KMS-11 (cell line): Measurements from ENCODE around the gene PCSK6.

Experiments
- H2AFZ ChIP-seq: fragments of 200-600 bp; sonication (generic); 2 replicates; pipeline ENCODE4 v1.6.1; 2016; ENCODE audit warnings: antibody characterized with exemption, mixed run types, low read depth
- H3K27ac ChIP-seq: fragments of 200-600 bp; sonication (generic); 2 replicates; pipeline ENCODE4 v1.6.1; 2016; ENCODE audit warnings: mild to moderate bottlenecking, mixed run types
- H3K27me3 ChIP-seq: fragments of 200-600 bp; sonication (generic); 2 replicates; pipeline ENCODE4 v1.6.1; 2017; ENCODE audit warnings: mild to moderate bottlenecking, low read depth, mixed run types, moderate library complexity; ENCODE audit not compliant: insufficient read depth
- H3K36me3 ChIP-seq: fragments of 200-600 bp; sonication (generic); 2 replicates; pipeline ENCODE4 v1.6.1; 2017; ENCODE audit warnings: mild to moderate bottlenecking, mixed run types; ENCODE audit not compliant: insufficient read depth
- H3K4me1 ChIP-seq: fragments of 200-600 bp; sonication (generic); 2 replicates; pipeline ENCODE4 v1.6.1; 2016; ENCODE audit warnings: mild to moderate bottlenecking, low read depth, mixed run types; ENCODE audit not compliant: poor library complexity, severe bottlenecking
- H3K4me2 ChIP-seq: fragments of 200-600 bp; sonication (generic); 2 replicates; pipeline ENCODE4 v1.7.0; 2016; ENCODE audit warnings: mild to moderate bottlenecking, mixed run types
- H3K4me3 ChIP-seq: fragments of 200-600 bp; sonication (generic); IDR thresholded peaks from 2 replicates; pipeline ENCODE4 v1.6.1; 2017; ENCODE audit warnings: low read depth, low read length, mixed read lengths; ENCODE audit not compliant: insufficient read depth
- H3K79me2 ChIP-seq: fragments of 200-600 bp; sonication (generic); 2 replicates; pipeline ENCODE4 v1.6.1; 2016; ENCODE audit warnings: low read depth, mixed run types; ENCODE audit not compliant: insufficient read depth
- H3K9ac ChIP-seq: fragments of 200-600 bp; sonication (generic); 2 replicates; pipeline ENCODE4 v1.6.1; 2016; ENCODE audit warnings: mild to moderate bottlenecking, mixed run types
- H4K20me1 ChIP-seq: fragments of 200-600 bp; sonication (generic); 2 replicates; pipeline ENCODE4 v1.6.1; 2016; ENCODE audit warnings: mild to moderate bottlenecking, mixed run types; ENCODE audit not compliant: insufficient read depth
- TF ChIP-seq, protein P1 (sequence below): fragments of 200-600 bp; sonication (generic); conservative IDR thresholded peaks from 2 replicates; pipeline ENCODE4 v1.6.1; 2017; ENCODE audit warnings: low read depth, mild to moderate bottlenecking, antibody characterized with exemption, low read length, moderate library complexity, mixed read lengths

PCSK6 gene

DNA sequence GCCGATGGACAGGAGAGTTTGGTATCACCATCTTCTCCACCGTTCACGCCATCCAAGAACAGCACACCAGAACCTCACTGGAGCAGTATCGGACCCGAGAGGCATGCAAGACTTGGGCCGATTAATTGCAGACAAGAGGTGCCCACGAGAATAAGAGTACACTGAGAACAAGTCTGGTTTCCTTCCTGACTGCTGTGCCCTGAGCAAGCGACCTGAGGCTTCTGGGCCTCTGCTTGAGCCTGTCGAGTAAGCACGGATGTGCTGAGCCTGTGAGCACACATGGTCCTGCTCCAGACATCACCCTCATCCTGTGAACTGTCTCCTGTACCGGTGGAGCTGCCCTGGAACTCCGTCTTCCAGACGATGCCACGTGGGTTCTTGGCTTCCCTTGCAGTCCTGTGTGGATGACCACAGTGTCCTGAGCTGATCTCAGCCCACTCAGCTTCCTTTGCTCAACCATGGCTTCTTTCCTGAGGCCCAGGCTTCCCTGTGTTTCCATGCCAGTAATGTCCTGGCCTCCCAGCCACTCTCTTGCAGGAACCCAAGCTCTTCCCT, 160.1 kb downstream of the PCSK6 start:
- no peak overlapping the region for H3K9ac ChIP-seq
- H2AFZ ChIP-seq = no peak overlapping the region
- H4K20me1 ChIP-seq = no peaks in the 10 kb centered on the region
- no peak overlapping the region for H3K27ac ChIP-seq
- H3K4me1 ChIP-seq = no peaks in the 10 kb centered on the region
- H3K4me2 ChIP-seq = no peak overlapping the region
- TF ChIP-seq, protein P1, sequence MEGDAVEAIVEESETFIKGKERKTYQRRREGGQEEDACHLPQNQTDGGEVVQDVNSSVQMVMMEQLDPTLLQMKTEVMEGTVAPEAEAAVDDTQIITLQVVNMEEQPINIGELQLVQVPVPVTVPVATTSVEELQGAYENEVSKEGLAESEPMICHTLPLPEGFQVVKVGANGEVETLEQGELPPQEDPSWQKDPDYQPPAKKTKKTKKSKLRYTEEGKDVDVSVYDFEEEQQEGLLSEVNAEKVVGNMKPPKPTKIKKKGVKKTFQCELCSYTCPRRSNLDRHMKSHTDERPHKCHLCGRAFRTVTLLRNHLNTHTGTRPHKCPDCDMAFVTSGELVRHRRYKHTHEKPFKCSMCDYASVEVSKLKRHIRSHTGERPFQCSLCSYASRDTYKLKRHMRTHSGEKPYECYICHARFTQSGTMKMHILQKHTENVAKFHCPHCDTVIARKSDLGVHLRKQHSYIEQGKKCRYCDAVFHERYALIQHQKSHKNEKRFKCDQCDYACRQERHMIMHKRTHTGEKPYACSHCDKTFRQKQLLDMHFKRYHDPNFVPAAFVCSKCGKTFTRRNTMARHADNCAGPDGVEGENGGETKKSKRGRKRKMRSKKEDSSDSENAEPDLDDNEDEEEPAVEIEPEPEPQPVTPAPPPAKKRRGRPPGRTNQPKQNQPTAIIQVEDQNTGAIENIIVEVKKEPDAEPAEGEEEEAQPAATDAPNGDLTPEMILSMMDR = no peak
- no peaks in the 10 kb centered on the region for H3K27me3 ChIP-seq
- H3K36me3 ChIP-seq = no peaks in the 10 kb centered on the region
- H3K4me3 ChIP-seq = no peak overlapping the region
- no peaks in the 10 kb centered on the region for H3K79me2 ChIP-seq

DNA sequence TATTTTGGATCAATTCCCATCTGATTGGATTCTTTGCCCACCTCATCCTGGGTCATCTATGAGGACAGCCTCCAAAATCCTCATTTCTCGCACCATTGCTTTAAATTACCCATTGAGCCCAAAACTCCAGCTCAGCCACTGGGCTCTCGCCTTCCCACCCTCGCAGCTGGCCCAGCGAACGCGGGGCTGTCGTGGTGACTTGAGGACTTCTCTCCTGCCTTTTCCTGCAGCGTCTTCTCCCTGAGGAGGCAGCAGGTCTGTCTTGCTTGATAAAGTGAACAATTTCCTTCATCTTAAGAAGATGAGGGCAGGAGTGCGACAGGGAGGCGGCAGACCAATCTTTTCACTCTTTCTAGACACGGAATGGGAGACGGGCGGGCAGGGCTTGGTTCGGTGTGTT, 161.5 kb downstream of the PCSK6 start:
- Histone ChIP-seq H3K9ac (no peak overlapping the region), H4K20me1 (no peaks in the 10 kb centered on the region), H3K4me1 (no peaks in the 10 kb centered on the region), H3K4me2 (no peak overlapping the region), H3K4me3 (no peak overlapping the region), H3K36me3 (no peaks in the 10 kb centered on the region), H2AFZ (no peak overlapping the region), H3K79me2 (no peaks in the 10 kb centered on the region), H3K27ac (no peak overlapping the region), H3K27me3 (no peaks in the 10 kb centered on the region)
- TF ChIP-seq, protein P1 = no peak

DNA sequence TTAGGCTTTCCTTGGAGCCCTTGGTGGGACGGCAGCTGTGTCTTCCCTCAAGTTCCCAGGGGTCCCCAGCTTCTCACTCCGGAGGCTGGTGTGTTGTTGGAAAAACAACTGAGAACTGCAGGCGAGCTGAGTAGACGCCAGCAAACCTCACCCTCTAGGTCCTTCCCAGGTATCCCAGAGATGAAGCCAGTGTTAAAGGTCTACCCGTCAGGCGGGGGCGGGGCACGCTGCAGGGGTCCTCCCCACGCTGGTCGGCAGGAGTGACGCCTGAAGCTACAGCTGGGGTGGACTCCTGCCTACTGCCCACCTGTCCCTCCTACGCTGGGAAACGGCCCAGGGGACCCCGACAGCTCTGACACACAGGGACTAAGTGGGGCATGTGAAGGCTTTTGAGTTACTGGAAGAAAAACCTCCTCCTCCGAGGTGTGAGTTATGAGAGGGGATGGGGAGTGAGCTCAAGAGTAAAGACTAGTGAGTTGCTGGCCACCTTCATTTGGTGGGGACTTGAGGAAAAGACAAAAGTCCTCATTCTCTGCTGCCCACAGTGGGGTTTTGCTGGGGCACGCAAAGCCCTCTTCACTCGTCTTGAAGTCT, 162.3 kb downstream of the PCSK6 start:
- Histone ChIP-seq H3K4me2 (no peak overlapping the region), H3K9ac (no peak overlapping the region), H3K4me3 (no peak overlapping the region), H3K79me2 (no peaks in the 10 kb centered on the region), H3K36me3 (no peaks in the 10 kb centered on the region), H4K20me1 (no peaks in the 10 kb centered on the region), H3K27ac (no peak overlapping the region), H3K4me1 (no peaks in the 10 kb centered on the region), H2AFZ (no peak overlapping the region), H3K27me3 (no peaks in the 10 kb centered on the region)
- TF ChIP-seq, protein P1 = no peak

DNA sequence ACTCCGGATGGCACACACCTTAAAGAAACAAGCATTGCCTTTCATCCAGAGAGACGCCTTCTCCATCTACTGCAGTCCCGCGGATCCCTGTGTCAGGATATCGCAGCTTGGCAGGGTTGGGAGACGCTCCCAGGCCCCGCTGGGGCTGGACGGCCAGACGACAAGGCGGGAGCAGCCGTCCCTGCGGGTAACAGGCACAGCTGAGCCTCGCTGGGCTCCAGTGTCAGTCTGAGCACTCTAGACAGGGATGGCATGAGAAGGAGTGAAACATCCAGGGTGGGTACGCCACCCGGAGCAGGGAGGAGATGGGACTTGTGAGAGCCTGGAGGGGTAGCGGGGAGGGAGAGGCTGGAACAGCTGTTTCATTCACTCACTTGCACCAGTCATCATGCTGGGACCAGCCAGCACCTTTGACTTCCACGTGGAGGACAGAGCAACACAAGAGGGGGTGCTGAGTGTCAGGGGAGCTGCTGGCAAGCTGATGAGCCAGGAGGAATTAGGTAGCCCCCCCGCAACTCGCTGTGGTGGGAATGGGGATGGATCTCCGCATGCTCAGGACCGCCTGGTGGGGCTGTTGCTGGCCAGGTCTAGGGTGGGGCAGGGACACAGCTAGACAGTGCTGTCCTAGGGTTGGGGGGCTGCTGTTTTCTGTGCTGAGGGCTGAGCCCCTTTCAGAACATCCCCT, 162.9 kb downstream of the PCSK6 start:
- no peaks in the 10 kb centered on the region for H4K20me1 ChIP-seq
- H3K9ac ChIP-seq = no peak overlapping the region
- no peaks in the 10 kb centered on the region for H3K36me3 ChIP-seq
- no peak overlapping the region for H3K27ac ChIP-seq
- H3K79me2 ChIP-seq = no peaks in the 10 kb centered on the region
- no peak overlapping the region for H2AFZ ChIP-seq
- TF ChIP-seq, protein P1 = no peak
- H3K27me3 ChIP-seq = no peaks in the 10 kb centered on the region
- no peak overlapping the region for H3K4me3 ChIP-seq
- H3K4me1 ChIP-seq = no peaks in the 10 kb centered on the region
- no peak overlapping the region for H3K4me2 ChIP-seq
